ENCODE measurements around the gene F13B.

- no peak for TF ChIP-seq CTCF (conservative IDR thresholded peaks at IDR 0.05; ENCODE audit: low read length)
- TF ChIP-seq EZH2phosphoT487 (IDR thresholded peaks at IDR 0.05; ENCODE audit: borderline replicate concordance), result no peak
These were observed 45.3 kb downstream of the F13B start for GRCh38 chr1:197021716-197022115.
